Epithelial cell of esophagus (primary cell): ENCODE data around the gene TRERF1.
A peak's percentile ranks its signal among the peaks of the same experiment; 100 is the strongest.
"Not testable (repeated sequence)": the region's sequence is repeated elsewhere in the genome, so short reads cannot be mapped to it uniquely, and the experiment has no call there.

Experiments
- DNase-seq: peaks from one replicate; pipeline ENCODE4 v3.0.0; 2010; ENCODE audit warnings: low read depth
- H3K4me3 ChIP-seq: 2 replicates; pipeline ENCODE4 v1.5.1; 2011; ENCODE audit warnings: mild to moderate bottlenecking, low read length, control low read depth
- CTCF ChIP-seq: IDR thresholded peaks from 2 replicates; pipeline ENCODE4 v1.5.1; 2011; ENCODE audit warnings: low read depth, mild to moderate bottlenecking, low read length, control low read depth, inconsistent platforms; ENCODE audit not compliant: insufficient read depth; ENCODE audit errors: missing control alignments

Gene TRERF1

GRCh38 chr6:42333612-42334011 is 118.1 kb downstream of the TRERF1 start:
- no peak for TF ChIP-seq CTCF
- DNase-seq, result no peak
- no peak overlapping the region for H3K4me3 ChIP-seq

- DNase-seq, result no peak
- TF ChIP-seq CTCF, result no peak
- H3K4me3 ChIP-seq, result no peak overlapping the region
Measured at GRCh38 chr6:42332916-42333315, 118.8 kb downstream of the TRERF1 start.

GRCh38 chr6:42331019-42331418 is 120.7 kb downstream of the TRERF1 start:
- no peak for DNase-seq
- no peak for TF ChIP-seq CTCF
- no peak overlapping the region for H3K4me3 ChIP-seq

GRCh38 chr6:42326248-42326647 is 125.5 kb downstream of the TRERF1 start:
- DNase-seq, result peak; percentile 94
- no peak overlapping the region for H3K4me3 ChIP-seq
- no peak for TF ChIP-seq CTCF

- peak; percentile 40 for DNase-seq
- H3K4me3 ChIP-seq, result not testable (repeated sequence)
Measured at GRCh38 chr6:42324656-42325324, 126.9 kb downstream of the TRERF1 start.

- no peak overlapping the region for H3K4me3 ChIP-seq
- no peak for TF ChIP-seq CTCF
- no peak for DNase-seq
Measured at GRCh38 chr6:42322676-42323075, 129.1 kb downstream of the TRERF1 start.

- H3K4me3 ChIP-seq, result no peak overlapping the region
- no peak for TF ChIP-seq CTCF
- no peak for DNase-seq
Measured at GRCh38 chr6:42321976-42322375, 129.8 kb downstream of the TRERF1 start.
